Activated naive CD4-positive, alpha-beta T cell treated with anti-CD3 and anti-CD28 coated beads, Interleukin-2, amount 10 ng/mL, durations not matched to agents 7 days and 5 days (primary cell): Measurements from ENCODE around the gene A1BG.
"Not testable (repeated sequence)": the region's sequence is repeated elsewhere in the genome, so short reads cannot be mapped to it uniquely, and the experiment has no call there.

Experiments used
- CTCF ChIA-PET: fragments of 350-600 bp; sonication (Branson Sonifier 250); formaldehyde crosslinking; loops from one replicate; lab custom pipeline; 2021; ENCODE audit warnings: antibody characterized with exemption; lab: Charles Lee
- DNase-seq: peaks from one replicate; pipeline ENCODE4 v3.0.0-alpha.2; 2020
- H3K27ac Mint-ChIP-seq: one replicate; pipeline ENCODE4 v1.8.0; 2021; ENCODE audit warnings: mild to moderate bottlenecking, moderate library complexity, mixed read lengths
- H3K27me3 Mint-ChIP-seq: one replicate; pipeline ENCODE4 v1.8.0; 2021; ENCODE audit warnings: mild to moderate bottlenecking, mixed read lengths
- H3K36me3 Mint-ChIP-seq: one replicate; pipeline ENCODE4 v1.8.0; 2021; ENCODE audit warnings: mixed read lengths
- H3K4me1 Mint-ChIP-seq: one replicate; pipeline ENCODE4 v1.8.0; 2021; ENCODE audit warnings: mixed read lengths
- H3K4me3 Mint-ChIP-seq: one replicate; pipeline ENCODE4 v1.8.0; 2021; ENCODE audit warnings: mild to moderate bottlenecking, moderate library complexity, mixed read lengths
- H3K9me3 Mint-ChIP-seq: one replicate; pipeline ENCODE4 v1.8.0; 2021; ENCODE audit warnings: mixed read lengths

Gene A1BG

DNA sequence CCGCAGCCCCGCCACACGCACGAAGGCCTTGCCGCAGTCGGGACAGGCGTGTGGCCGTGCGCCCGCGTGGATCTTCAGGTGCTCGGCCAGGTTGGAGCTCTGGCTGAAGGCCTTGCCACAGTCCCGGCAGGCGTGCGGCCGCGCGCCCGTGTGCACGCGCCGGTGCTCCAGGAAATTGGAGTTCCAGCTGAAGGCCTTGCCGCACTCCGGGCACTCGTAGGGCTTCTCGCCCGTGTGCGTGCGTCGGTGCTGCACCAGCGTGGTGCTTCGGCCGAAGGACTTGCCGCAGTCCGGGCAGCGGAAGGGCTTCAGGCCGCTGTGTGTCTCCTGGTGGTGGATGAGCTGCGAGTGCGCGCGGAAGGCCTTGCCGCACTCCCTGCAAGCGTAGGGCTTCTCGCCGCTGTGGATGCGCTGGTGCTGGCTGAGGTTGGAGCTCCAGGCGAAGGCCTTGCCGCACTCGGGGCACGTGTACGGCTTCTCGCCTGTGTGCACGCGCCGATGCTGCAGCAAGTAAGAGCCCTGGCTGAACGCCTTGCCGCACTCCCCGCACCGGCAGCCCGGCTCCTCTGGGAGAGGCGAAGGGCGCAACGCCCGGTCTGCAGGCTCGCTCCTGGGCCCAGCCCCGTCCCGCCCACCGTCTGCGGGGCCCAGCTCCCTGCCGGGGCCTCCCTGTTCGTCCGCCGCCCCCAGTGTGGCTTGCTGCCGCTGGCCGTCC is 3.6 kb upstream of the A1BG start:
- peak overlapping the region; percentile 52 for H3K27ac Mint-ChIP-seq
- CTCF ChIA-PET: interaction anchor here (1.5 kb wide), 1 partner anchor 163 kb away, joined by 5 read pairs; the partner anchor contains the start of gene ZBTB45

DNA sequence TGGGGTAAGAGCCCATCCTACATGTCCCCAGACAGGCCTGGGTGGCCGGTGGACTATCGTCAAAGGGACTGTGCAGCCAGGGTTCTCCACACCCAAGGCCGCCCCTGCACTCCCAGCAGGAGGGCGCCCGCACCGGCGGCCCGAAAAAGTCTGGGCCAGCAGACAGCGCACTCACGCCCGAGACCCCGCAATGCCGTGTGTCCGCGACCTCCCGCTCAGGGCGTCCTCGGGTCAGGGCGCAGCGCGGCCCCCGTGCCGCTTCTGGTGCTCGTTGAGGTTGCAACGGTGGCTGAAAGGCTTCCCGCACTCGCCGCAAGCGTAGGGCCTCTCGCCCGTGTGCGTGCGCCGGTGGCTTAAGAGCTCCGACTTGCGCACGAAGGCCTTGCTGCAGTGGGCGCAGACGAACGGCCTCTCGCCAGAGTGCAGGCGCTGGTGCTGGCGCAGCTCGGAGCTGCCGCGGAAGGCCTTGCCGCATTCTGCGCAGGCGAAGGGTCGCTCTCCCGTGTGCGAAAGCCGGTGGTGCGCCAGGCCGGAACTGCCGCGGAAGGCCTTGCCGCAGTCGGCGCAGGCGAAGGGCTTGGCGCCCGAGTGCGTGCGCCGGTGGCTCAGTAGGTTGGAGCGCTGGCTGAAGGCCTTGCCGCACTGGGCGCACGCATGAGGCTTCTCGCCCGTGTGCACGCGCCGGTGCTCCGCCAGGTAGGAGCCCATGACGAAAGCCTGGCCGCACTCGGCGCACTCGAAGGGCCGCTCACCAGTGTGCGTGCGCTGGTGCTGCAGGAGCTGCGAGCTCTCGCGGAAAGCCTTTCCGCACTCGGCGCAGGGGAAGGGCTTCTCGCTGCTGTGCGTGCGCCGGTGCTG is 2.8 kb upstream of the A1BG start:
- Mint-ChIP-seq H3K4me3 (peak overlapping the region; percentile 35), H3K4me1 (peaks cover 27% of the 10 kb centered on the region), H3K36me3 (peaks cover 5% of the 10 kb centered on the region), H3K27me3 (peaks cover 36% of the 10 kb centered on the region), H3K27ac (peak overlapping the region; percentile 33), H3K9me3 (peaks cover 4% of the 10 kb centered on the region)
- peak; percentile 61 for DNase-seq
- CTCF ChIA-PET: interaction anchor here (1.5 kb wide), 1 partner anchor 164 kb away, joined by 5 read pairs; the partner anchor contains the start of gene ZBTB45

More for the DNA sequence above, 3.6 kb upstream of the A1BG start:
- peaks cover 3% of the 10 kb centered on the region for H3K36me3 Mint-ChIP-seq
- H3K4me3 Mint-ChIP-seq: peak overlapping the region; percentile 35
- H3K4me1 Mint-ChIP-seq: peaks cover 33% of the 10 kb centered on the region
- peaks cover 39% of the 10 kb centered on the region for H3K27me3 Mint-ChIP-seq
- no peak for DNase-seq
- H3K9me3 Mint-ChIP-seq: peaks cover 4% of the 10 kb centered on the region

DNA sequence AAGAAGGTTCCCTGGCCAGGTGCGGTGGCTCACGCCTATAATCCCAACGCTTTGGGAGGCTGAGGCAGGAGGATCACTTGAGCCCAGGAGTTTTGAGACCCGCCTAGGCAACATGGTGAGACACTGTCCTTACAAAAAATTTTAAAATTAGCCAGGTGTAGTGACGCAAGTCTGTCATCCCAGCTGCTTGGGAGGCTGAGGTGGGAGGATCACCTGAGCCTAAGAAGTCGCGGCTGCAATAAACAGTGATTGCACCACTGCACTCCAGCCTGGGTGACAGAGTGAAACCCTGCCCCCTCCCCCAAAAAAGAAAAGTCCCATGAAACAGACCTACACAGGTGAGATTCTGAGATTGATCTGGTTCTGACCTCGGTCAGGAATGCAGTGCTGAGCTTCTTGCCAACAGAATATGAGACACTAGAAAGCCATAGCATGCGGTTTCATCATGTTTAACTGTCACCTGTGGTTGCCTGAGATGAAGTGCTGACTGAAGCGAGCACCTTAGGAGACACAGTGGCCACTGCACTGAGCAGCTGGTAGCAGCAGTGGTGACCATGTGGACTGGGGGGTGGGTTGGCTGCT is 2.0 kb upstream of the A1BG start:
- Mint-ChIP-seq H3K4me1 (peaks cover 27% of the 10 kb centered on the region), H3K36me3 (peaks cover 5% of the 10 kb centered on the region), H3K9me3 (peaks cover 4% of the 10 kb centered on the region), H3K4me3 (no peak overlapping the region), H3K27ac (peak overlapping the region; percentile 66), H3K27me3 (peaks cover 40% of the 10 kb centered on the region)
- CTCF ChIA-PET: no interaction called here
- no peak for DNase-seq

DNA sequence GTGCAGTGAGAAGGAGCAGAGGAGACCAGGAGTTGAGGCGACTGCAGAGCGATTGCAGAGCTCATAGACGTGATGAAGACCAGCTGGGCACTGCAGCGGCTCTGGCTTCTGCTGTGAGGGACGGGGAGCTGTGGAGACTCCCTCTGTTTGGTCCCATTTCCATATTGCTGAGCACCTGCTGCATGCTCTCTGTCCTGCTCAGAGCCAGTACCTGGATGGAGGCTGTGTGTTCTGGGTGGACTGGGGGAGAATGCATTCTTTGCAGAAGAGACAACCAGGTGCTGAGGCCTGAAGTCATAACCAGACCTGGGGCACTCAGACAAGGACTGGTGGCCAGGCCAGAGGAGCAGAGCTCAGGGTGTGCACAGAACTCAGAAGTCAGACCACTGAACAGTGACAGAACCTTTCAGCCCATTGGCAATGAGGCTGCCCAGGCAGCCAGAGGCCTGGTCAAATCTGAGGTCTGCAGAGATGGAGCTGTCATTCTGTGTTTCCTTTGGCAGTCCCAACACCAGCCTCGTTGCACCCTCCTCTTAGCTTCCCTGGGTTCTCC is 1.3 kb upstream of the A1BG start:
- Mint-ChIP-seq H3K27ac (no peak overlapping the region), H3K36me3 (peaks cover 8% of the 10 kb centered on the region), H3K4me1 (peaks cover 30% of the 10 kb centered on the region), H3K9me3 (peaks cover 4% of the 10 kb centered on the region), H3K27me3 (peaks cover 43% of the 10 kb centered on the region), H3K4me3 (no peak overlapping the region)
- no peak for DNase-seq
- CTCF ChIA-PET: no interaction called here

DNA sequence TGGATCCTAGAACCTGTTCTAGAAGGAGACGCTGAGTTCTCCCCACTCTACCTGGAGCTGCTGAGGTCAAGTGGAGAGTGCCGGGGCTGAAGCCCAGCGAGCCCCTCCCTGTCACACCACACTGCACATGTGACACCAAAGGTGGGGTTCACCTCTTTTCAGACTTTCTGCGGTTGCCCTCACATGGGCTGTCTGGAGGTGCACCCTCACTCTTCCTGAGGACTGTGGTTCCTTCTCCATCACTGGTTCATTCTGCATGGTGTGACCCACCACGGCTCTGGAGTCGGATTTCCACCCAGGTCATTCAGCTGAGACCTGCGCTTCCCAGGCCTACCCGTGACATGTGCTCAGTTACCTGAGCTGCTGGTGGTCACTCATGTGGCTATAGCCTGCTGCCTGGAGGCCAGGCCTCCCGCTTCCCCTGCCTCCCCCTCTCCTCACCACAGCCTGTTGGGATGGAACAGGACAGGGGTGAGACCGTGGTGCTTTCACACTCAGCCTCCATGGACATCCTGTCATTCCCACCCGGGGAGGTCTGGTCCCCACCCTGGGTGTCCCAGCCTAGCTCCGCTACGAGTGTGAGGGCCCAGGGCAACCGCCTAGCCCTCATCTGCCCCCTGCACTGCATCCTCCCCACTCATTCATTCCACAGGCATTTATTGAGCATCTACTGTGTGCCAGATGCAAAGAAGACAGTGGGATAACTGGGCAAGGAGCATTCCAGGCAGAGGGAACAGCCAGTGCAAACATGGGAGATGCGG is 605 bp upstream of the A1BG start:
- CTCF ChIA-PET: no interaction called here
- H3K27me3 Mint-ChIP-seq: peaks cover 46% of the 10 kb centered on the region

GRCh38 chr19:58351990-58352755 is 1.1 kb downstream of the A1BG start:
- CTCF ChIA-PET: no interaction called here
- H3K27ac Mint-ChIP-seq: no peak overlapping the region
- H3K4me1 Mint-ChIP-seq: peaks cover 43% of the 10 kb centered on the region

More for the DNA sequence above, 605 bp upstream of the A1BG start:
- DNase-seq: no peak
- H3K36me3 Mint-ChIP-seq: peaks cover 10% of the 10 kb centered on the region
- peaks cover 35% of the 10 kb centered on the region for H3K4me1 Mint-ChIP-seq
- H3K9me3 Mint-ChIP-seq: peaks cover 4% of the 10 kb centered on the region
- no peak overlapping the region for H3K4me3 Mint-ChIP-seq
- no peak overlapping the region for H3K27ac Mint-ChIP-seq

DNA sequence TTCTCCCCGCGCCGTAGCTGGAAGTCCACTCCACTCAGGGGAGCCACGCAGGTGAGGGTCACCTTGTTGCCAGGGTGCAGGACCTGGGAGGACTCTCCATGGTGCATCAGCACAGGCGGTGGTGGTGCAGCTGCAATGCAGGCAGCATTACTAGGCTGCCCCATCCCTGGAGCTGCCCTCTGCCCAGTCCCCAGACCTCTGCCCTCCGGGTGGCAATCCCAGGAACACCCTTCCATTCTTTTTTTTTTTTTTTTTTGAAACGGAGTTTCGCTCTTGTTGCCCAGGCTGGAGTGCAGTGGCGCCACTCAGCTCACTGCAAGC is 1.8 kb downstream of the A1BG start:
- H3K27ac Mint-ChIP-seq: no peak overlapping the region
- peaks cover 47% of the 10 kb centered on the region for H3K27me3 Mint-ChIP-seq
- no peak for DNase-seq
- H3K4me1 Mint-ChIP-seq: peaks cover 41% of the 10 kb centered on the region
- H3K4me3 Mint-ChIP-seq: no peak overlapping the region
- H3K36me3 Mint-ChIP-seq: peaks cover 11% of the 10 kb centered on the region
- H3K9me3 Mint-ChIP-seq: peaks cover 4% of the 10 kb centered on the region
- CTCF ChIA-PET: no interaction called here

More at GRCh38 chr19:58351990-58352755, 1.1 kb downstream of the A1BG start:
- Mint-ChIP-seq H3K27me3 (peaks cover 47% of the 10 kb centered on the region), H3K4me3 (no peak overlapping the region), H3K36me3 (peaks cover 11% of the 10 kb centered on the region), H3K9me3 (peaks cover 4% of the 10 kb centered on the region)
- DNase-seq: no peak

DNA sequence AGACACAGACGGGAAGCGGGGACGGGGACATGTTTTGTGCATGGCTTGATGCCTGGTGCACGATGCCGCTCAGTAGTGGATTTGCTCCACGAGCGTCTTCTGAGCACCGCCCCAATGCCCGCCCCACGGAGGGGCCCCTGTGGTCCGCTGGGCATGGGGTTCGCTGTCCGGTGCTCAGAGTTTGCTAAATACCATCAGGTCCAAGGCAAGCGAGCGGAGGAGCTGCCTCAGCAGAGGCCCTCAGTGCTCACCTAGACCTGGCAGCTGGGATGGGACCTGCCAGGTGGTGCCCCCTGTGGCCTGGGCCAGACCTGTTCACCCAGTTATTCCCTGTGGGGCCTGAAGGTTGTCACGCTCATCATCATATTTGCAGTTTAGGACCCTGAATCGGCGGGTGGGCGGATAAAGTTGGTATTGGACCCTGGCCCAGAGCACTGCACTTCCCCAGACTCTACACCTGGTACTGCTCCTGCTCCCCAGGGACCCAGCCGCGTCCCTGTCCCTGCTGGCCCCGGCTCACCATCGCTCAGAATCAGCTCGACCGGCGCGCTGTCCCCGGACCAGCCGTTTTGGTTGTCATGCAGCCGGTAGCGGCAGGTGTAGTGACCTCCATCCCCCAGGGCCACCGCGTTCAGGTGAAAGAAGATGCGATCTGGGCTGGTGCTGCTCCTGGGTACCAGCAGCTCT is 2.3 kb downstream of the A1BG start:
- DNase-seq: no peak
- CTCF ChIA-PET: interaction anchor here (0.6 kb wide), 1 partner anchor 11 kb away, joined by 3 read pairs; the partner anchor contains the start of gene ZNF497
- Mint-ChIP-seq H3K4me1 (peaks cover 37% of the 10 kb centered on the region), H3K27ac (no peak overlapping the region), H3K36me3 (peaks cover 10% of the 10 kb centered on the region), H3K4me3 (no peak overlapping the region), H3K27me3 (peaks cover 47% of the 10 kb centered on the region), H3K9me3 (peaks cover 4% of the 10 kb centered on the region)

- H3K4me3 Mint-ChIP-seq: no peak overlapping the region
- peaks cover 37% of the 10 kb centered on the region for H3K4me1 Mint-ChIP-seq
- DNase-seq: no peak
- H3K27me3 Mint-ChIP-seq: peaks cover 43% of the 10 kb centered on the region
- no peak overlapping the region for H3K27ac Mint-ChIP-seq
- CTCF ChIA-PET: interaction anchor here (0.6 kb wide), 1 partner anchor 12 kb away, joined by 3 read pairs; the partner anchor contains the start of gene ZNF497
- H3K9me3 Mint-ChIP-seq: peaks cover under 1% of the 10 kb centered on the region
- peaks cover 9% of the 10 kb centered on the region for H3K36me3 Mint-ChIP-seq
Measured at GRCh38 chr19:58350001-58350861, 3.1 kb downstream of the A1BG start.

DNA sequence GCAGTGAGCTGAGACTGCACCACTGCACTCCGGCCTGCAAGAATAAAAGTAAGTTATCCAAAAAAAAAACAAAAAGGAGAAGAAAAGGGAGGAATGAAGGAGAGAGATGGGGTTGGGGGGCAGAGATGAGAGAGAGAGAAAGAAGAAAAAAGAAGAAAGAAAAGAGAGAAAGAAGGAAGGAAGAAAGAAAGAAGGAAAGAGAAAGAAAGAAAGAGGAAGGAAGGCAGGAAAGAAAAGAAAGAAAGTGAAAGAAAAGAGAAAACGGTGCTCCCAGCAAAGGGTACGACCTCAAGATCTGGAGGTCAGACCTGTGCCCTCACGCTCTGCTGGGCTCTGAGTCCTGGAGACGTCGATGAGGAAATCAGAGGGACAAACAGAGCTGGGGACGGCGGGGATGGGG is 3.7 kb downstream of the A1BG start:
- Mint-ChIP-seq H3K4me1 (peaks cover 33% of the 10 kb centered on the region), H3K27ac (no peak overlapping the region), H3K4me3 (no peak overlapping the region), H3K36me3 (peaks cover 8% of the 10 kb centered on the region), H3K9me3 (no peaks in the 10 kb centered on the region), H3K27me3 (peaks cover 42% of the 10 kb centered on the region)
- no peak for DNase-seq
- CTCF ChIA-PET: no interaction called here

GRCh38 chr19:58348080-58348479 is 5.2 kb downstream of the A1BG start:
- CTCF ChIA-PET: interaction anchor here (1.2 kb wide), 1 partner anchor 171 kb away, joined by 3 read pairs; no protein-coding TSS in a partner anchor
- Mint-ChIP-seq H3K4me3 (peak overlapping the region; percentile 86), H3K27ac (peak overlapping the region; percentile 72), H3K27me3 (peaks cover 39% of the 10 kb centered on the region), H3K4me1 (peaks cover 31% of the 10 kb centered on the region)
- not testable (repeated sequence) for H3K9me3 Mint-ChIP-seq, H3K36me3 Mint-ChIP-seq, DNase-seq
